HepG2 (cell line): Measurements from ENCODE around the gene AKR1C4. TPM values are rescaled to one million over a fixed set of nuclear protein-coding genes. Genes with fewer than 3 reads are reported as not detected.

ENCODE experiments used
- BCL6 ChIP-seq: IDR thresholded peaks from 2 replicates; pipeline ENCODE4 v1.6.1; 2016; ENCODE audit warnings: missing genetic modification reagents, missing compliant biosample characterization
- BRD4 ChIP-seq: sonication (generic); formaldehyde crosslinking; IDR thresholded peaks from 2 replicates; pipeline ENCODE4 v1.4.0; 2020; ENCODE audit warnings: missing genetic modification reagents
- DMAP1 ChIP-seq: IDR thresholded peaks from 2 replicates; pipeline ENCODE4 v1.6.1; 2016
- DNMT3B ChIP-seq: conservative IDR thresholded peaks from 2 replicates; pipeline ENCODE4 v1.6.1; 2016; ENCODE audit warnings: missing biosample characterization, control low read depth
- ELF3 ChIP-seq: IDR thresholded peaks from 2 replicates; pipeline ENCODE4 v1.6.1; 2016; ENCODE audit warnings: missing genetic modification reagents, missing compliant biosample characterization
- EP300 ChIP-seq, 3 experiments: sonication (generic) in 1 of 3; formaldehyde crosslinking in 1 of 3; IDR thresholded peaks; 2 replicates each; pipeline versions ENCODE4 v1.5.1 to v1.6.1; 2011 to 2020; ENCODE audit warnings: low read depth in 2 of 3, low read length in 2 of 3, borderline replicate concordance in 1 of 3, improper control_type of control experiment in 1 of 3, mild to moderate bottlenecking in 1 of 3, missing genetic modification reagents in 1 of 3, moderate library complexity in 1 of 3
- FOXJ3 ChIP-seq: sonication (generic); formaldehyde crosslinking; IDR thresholded peaks from 2 replicates; pipeline ENCODE4 v1.4.0; 2020; ENCODE audit warnings: missing genetic modification reagents, mild to moderate bottlenecking, borderline replicate concordance
- FOXK1 ChIP-seq: sonication (generic); formaldehyde crosslinking; IDR thresholded peaks from 2 replicates; pipeline ENCODE4 v1.4.0; 2020; ENCODE audit warnings: low read depth, missing genetic modification reagents, borderline replicate concordance
- GTF2F1 ChIP-seq: fragments of 150-350 bp; IDR thresholded peaks from 2 replicates; pipeline ENCODE4 v1.6.1; 2014; ENCODE audit warnings: low read length
- HDAC1 ChIP-seq: sonication (generic); formaldehyde crosslinking; IDR thresholded peaks from 2 replicates; pipeline ENCODE4 v1.5.1; 2020; ENCODE audit warnings: mild to moderate bottlenecking, missing genetic modification reagents
- JARID2 ChIP-seq: sonication (generic); formaldehyde crosslinking; IDR thresholded peaks from 2 replicates; pipeline ENCODE4 v1.8.1; 2023; ENCODE audit warnings: missing genetic modification reagents, inconsistent platforms; ENCODE audit not compliant: insufficient replicate concordance
- MNT ChIP-seq: fragments of 450-650 bp; IDR thresholded peaks from 2 replicates; pipeline ENCODE4 v1.6.1; 2016
- NCOR1 ChIP-seq: fragments of 200-600 bp; sonication (generic); IDR thresholded peaks from 2 replicates; pipeline ENCODE4 v1.7.0; 2017; ENCODE audit warnings: antibody characterized with exemption, low read length, borderline replicate concordance
- PAF1 ChIP-seq: IDR thresholded peaks from 2 replicates; pipeline ENCODE4 v1.6.1; 2016; ENCODE audit warnings: missing genetic modification reagents, missing compliant biosample characterization
- PBX3 ChIP-seq: sonication (generic); formaldehyde crosslinking; IDR thresholded peaks from 2 replicates; pipeline ENCODE4 v1.8.1; 2023; ENCODE audit warnings: missing genetic modification reagents, inconsistent platforms, borderline replicate concordance
- PHF21A ChIP-seq: sonication (generic); formaldehyde crosslinking; IDR thresholded peaks from 2 replicates; pipeline ENCODE4 v1.5.0; 2020; ENCODE audit warnings: mild to moderate bottlenecking, missing genetic modification reagents
- RXRB ChIP-seq: IDR thresholded peaks from 2 replicates; pipeline ENCODE4 v1.6.1; 2016; ENCODE audit warnings: borderline replicate concordance, missing genetic modification reagents, missing compliant biosample characterization
- SNRNP70 ChIP-seq: fragments of 200-400 bp; formaldehyde crosslinking; IDR thresholded peaks from 2 replicates; pipeline ENCODE4 v1.6.1; 2017; ENCODE audit warnings: mild to moderate bottlenecking, low read depth, low read length, moderate library complexity
- TAF1 ChIP-seq: sonication (generic); formaldehyde crosslinking; IDR thresholded peaks from 2 replicates; pipeline ENCODE4 v1.4.0; 2020; ENCODE audit warnings: missing genetic modification reagents
- TBP ChIP-seq: sonication (generic); formaldehyde crosslinking; IDR thresholded peaks from 2 replicates; pipeline ENCODE4 v1.5.0; 2020; ENCODE audit warnings: missing genetic modification reagents
- TCF7 ChIP-seq: sonication (generic); IDR thresholded peaks from 2 replicates; pipeline ENCODE4 v1.6.1; 2016; ENCODE audit warnings: antibody characterized with exemption, low read depth
- TOE1 ChIP-seq: sonication (generic); formaldehyde crosslinking; IDR thresholded peaks from 2 replicates; pipeline ENCODE4 v1.4.0; 2020; ENCODE audit warnings: mild to moderate bottlenecking, missing genetic modification reagents
- YEATS4 ChIP-seq: sonication (generic); formaldehyde crosslinking; IDR thresholded peaks from 2 replicates; pipeline ENCODE4 v1.4.0; 2020; ENCODE audit warnings: missing genetic modification reagents, borderline replicate concordance
- ZBTB37 ChIP-seq: sonication (generic); formaldehyde crosslinking; IDR thresholded peaks from 2 replicates; pipeline ENCODE4 v1.4.0; 2020; ENCODE audit warnings: mild to moderate bottlenecking, missing genetic modification reagents
- ZFP36 ChIP-seq: fragments of 150-350 bp; IDR thresholded peaks from 2 replicates; pipeline ENCODE4 v1.6.1; 2018; ENCODE audit warnings: borderline replicate concordance, low read length, low read depth; ENCODE audit not compliant: partially characterized antibody
- ZNF17 ChIP-seq: sonication (generic); formaldehyde crosslinking; IDR thresholded peaks from 2 replicates; pipeline ENCODE4 v1.5.0; 2020; ENCODE audit warnings: mild to moderate bottlenecking, missing genetic modification reagents
- ZNF343 ChIP-seq: sonication (generic); formaldehyde crosslinking; IDR thresholded peaks from 2 replicates; pipeline ENCODE4 v1.4.0; 2020; ENCODE audit warnings: mild to moderate bottlenecking, missing genetic modification reagents
- polyA plus RNA-seq, 8 experiments: library from polyadenylated mRNA; depleted of rRNA in 3 of 8; stranded (reverse) in 7 of 8; unstranded in 1 of 8; fragments of >200 nt; fragmentation: Illumina TruSeq in 4 of 8; extraction: Trizol in 4 of 8; gene quantifications; 2 replicates each; pipeline versions ENCODE4 v1.2.1 to v1.2.3, GENCODE V29; 2011 to 2016; ENCODE audit warnings: low read depth in 4 of 8, missing spikeins in 1 of 8, mixed read lengths in 1 of 8; ENCODE audit not compliant: insufficient read depth in 1 of 8
- total RNA-seq, 5 experiments: library from RNA; depleted of rRNA; stranded (reverse); fragments of >200 nt; fragmentation: Illumina TruSeq; extraction: Trizol; gene quantifications; 2 replicates each; pipeline ENCODE4 v1.2.3, GENCODE V29; 2016; ENCODE audit warnings: low read depth in 1 of 5

AKR1C4 gene
- total and polyA plus RNA-seq, 2 of the 13 experiments (the other 11 are each of a cell fraction or from before 2014, with no cell fraction given): 0.18 to 1.3 TPM

DNA sequence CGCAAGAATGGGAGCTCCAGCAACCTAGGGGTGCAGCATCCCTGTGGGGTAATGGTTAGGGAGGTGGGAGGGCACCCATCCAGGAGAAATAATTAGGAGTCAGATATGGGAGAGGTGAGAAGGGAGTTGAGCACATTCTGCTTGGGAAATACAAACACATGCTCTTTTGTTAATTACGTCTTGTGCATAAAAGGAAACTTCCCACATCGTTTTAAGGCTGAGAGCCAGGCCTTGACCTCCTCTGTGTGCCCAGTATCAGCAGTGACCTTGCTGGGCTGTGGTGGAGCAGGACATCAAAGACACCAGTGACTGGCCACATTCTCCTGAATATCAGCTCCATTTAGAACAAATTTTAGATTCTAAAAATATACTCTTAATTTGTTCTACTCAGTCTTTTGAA, 22.6 kb downstream of the AKR1C4 start (continued):
- no peak for TF ChIP-seq PBX3 (CRISPR knock-in tag)
- peak; percentile 34; the same call in 1 of the 2 replicates for TF ChIP-seq BRD4
- TF ChIP-seq ELF3 (CRISPR knock-in tag): peak; percentile 51
- TF ChIP-seq HDAC1 (CRISPR knock-in tag): no peak
- TF ChIP-seq TBP (CRISPR knock-in tag): no peak
- TF ChIP-seq MNT: no peak
- TF ChIP-seq EP300 (IDR thresholded peaks at IDR 0.05; ENCODE audit: low read depth in 2 of 2, low read length in 2 of 2): peak in 1 of 2 experiments; percentile 71; a peak in 2 of 4 replicates
- peak; percentile 13; the same call in 1 of the 2 replicates for TF ChIP-seq EP300 (CRISPR knock-in tag; IDR thresholded peaks at IDR 0.05; ENCODE audit: borderline replicate concordance)
- TF ChIP-seq SNRNP70: no peak
- TF ChIP-seq TOE1 (CRISPR knock-in tag): no peak
- no peak for TF ChIP-seq GTF2F1
- no peak for TF ChIP-seq ZFP36
- TF ChIP-seq FOXJ3: peak; percentile 31; the same call in 1 of the 2 replicates
- TF ChIP-seq JARID2: no peak
- TF ChIP-seq PAF1 (CRISPR knock-in tag): no peak
- no peak for TF ChIP-seq PHF21A (CRISPR knock-in tag)
- TF ChIP-seq DNMT3B (CRISPR knock-in tag): no peak
- TF ChIP-seq ZBTB37 (CRISPR knock-in tag): no peak
- peak; percentile 84 for TF ChIP-seq TCF7
- no peak for TF ChIP-seq FOXK1 (CRISPR knock-in tag)
- TF ChIP-seq YEATS4: no peak; the same call in 1 of the 2 replicates
- TF ChIP-seq BCL6 (CRISPR knock-in tag): peak; percentile 61; the same call in 1 of the 2 replicates
- no peak for TF ChIP-seq DMAP1 (CRISPR knock-in tag)
- TF ChIP-seq ZNF17 (CRISPR knock-in tag): no peak
- TF ChIP-seq NCOR1: no peak
- no peak for TF ChIP-seq TAF1 (CRISPR knock-in tag)
- no peak for TF ChIP-seq ZNF343 (CRISPR knock-in tag)
- TF ChIP-seq RXRB (CRISPR knock-in tag): peak; percentile 64
